HL-60 (cell line): ENCODE data around the gene ZNF792.
"Not testable (repeated sequence)": the region's sequence is repeated elsewhere in the genome, so short reads cannot be mapped to it uniquely, and the experiment has no call there.

Source experiments
- DNase-seq, 2 experiments: peaks; one replicate each; pipeline ENCODE4 v3.0.0-alpha.2; 2010 to 2020; ENCODE audit warnings: low read depth in 1 of 2, low spot score in 1 of 2
- H3K27ac ChIP-seq: fragments of 250-450 bp; sonication (Bioruptor Pico); replicated peaks from 2 replicates; pipeline ENCODE4 v1.5.1; 2020; ENCODE audit warnings: mild to moderate bottlenecking, moderate library complexity
- H3K27me3 ChIP-seq: fragments of 250-450 bp; sonication (Bioruptor Pico); 2 replicates; pipeline ENCODE4 v1.5.1; 2021; ENCODE audit warnings: mild to moderate bottlenecking, moderate library complexity; ENCODE audit not compliant: insufficient read depth, poor library complexity, severe bottlenecking
- H3K4me3 ChIP-seq: replicated peaks from 2 replicates; pipeline ENCODE4 v1.5.1; 2011; ENCODE audit warnings: mild to moderate bottlenecking, control low read depth, low read length; ENCODE audit not compliant: insufficient read depth
- GABPA ChIP-seq: IDR thresholded peaks from 2 replicates; pipeline ENCODE4 v1.6.1; 2012; ENCODE audit warnings: low read depth
- POLR2AphosphoS5 ChIP-seq: IDR thresholded peaks from 2 replicates; pipeline ENCODE4 v1.6.1; 2012; ENCODE audit warnings: low read depth
- SPI1 ChIP-seq: IDR thresholded peaks from 2 replicates; pipeline ENCODE4 v1.6.1; 2012; ENCODE audit warnings: low read depth, mild to moderate bottlenecking, borderline replicate concordance
- TF ChIP-seq, protein P1 (sequence below): IDR thresholded peaks from one replicate; pipeline ENCODE4 v1.5.1; 2011; ENCODE audit warnings: low read length, control low read depth, inconsistent platforms; ENCODE audit not compliant: insufficient read depth
- TF ChIP-seq, protein P2 (sequence below): IDR thresholded peaks from 2 replicates; pipeline ENCODE4 v1.6.1; 2012; ENCODE audit warnings: low read depth; ENCODE audit not compliant: insufficient replicate concordance

The ZNF792 gene

DNA sequence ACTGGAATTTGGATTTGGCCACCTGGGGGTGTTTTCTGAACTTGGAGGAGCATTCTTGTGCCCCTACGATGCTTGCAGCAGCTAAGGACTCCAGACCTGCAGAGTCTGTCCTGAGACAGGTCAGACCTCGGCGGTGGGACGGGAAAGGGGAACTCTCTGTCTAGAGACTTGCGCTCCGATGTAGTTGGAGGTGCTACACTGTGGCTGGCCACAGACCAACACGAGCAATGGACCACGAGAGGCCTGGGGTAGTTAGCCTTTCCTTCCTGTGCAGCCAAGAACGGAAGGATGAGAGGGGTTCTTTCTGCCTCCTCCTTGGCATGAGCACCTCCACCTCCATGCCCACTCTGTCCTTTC, 30.2 kb upstream of the ZNF792 start:
- no peak for DNase-seq
- H3K27ac ChIP-seq, result no peak overlapping the region
- no peak for TF ChIP-seq SPI1
- TF ChIP-seq, protein P1, sequence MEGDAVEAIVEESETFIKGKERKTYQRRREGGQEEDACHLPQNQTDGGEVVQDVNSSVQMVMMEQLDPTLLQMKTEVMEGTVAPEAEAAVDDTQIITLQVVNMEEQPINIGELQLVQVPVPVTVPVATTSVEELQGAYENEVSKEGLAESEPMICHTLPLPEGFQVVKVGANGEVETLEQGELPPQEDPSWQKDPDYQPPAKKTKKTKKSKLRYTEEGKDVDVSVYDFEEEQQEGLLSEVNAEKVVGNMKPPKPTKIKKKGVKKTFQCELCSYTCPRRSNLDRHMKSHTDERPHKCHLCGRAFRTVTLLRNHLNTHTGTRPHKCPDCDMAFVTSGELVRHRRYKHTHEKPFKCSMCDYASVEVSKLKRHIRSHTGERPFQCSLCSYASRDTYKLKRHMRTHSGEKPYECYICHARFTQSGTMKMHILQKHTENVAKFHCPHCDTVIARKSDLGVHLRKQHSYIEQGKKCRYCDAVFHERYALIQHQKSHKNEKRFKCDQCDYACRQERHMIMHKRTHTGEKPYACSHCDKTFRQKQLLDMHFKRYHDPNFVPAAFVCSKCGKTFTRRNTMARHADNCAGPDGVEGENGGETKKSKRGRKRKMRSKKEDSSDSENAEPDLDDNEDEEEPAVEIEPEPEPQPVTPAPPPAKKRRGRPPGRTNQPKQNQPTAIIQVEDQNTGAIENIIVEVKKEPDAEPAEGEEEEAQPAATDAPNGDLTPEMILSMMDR, result no peak
- no peak for TF ChIP-seq POLR2AphosphoS5
- no peak overlapping the region for H3K4me3 ChIP-seq
- H3K27me3 ChIP-seq, result no peaks in the 10 kb centered on the region

DNA sequence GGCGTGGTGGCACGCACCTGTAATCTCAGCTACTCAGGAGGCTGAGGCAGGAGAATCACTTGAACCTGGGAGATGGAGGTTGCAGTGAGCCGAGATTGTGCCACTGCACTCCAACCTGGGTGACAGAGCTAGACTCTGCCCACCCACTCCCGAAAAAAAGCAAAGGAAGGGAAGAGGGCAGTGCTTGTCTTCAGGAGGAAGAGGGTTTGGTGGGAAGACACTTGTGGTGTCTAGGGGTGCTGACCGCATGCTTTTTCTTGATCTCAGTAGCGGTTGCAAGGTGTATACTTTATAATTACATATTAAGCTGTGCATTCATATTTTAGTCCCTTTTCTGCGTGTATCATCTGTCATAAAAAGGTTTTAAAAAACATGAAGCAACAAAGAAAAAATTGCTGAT, 28.6 kb upstream of the ZNF792 start:
- H3K27ac ChIP-seq, H3K27me3 ChIP-seq, H3K4me3 ChIP-seq, DNase-seq: not testable (repeated sequence)

DNA sequence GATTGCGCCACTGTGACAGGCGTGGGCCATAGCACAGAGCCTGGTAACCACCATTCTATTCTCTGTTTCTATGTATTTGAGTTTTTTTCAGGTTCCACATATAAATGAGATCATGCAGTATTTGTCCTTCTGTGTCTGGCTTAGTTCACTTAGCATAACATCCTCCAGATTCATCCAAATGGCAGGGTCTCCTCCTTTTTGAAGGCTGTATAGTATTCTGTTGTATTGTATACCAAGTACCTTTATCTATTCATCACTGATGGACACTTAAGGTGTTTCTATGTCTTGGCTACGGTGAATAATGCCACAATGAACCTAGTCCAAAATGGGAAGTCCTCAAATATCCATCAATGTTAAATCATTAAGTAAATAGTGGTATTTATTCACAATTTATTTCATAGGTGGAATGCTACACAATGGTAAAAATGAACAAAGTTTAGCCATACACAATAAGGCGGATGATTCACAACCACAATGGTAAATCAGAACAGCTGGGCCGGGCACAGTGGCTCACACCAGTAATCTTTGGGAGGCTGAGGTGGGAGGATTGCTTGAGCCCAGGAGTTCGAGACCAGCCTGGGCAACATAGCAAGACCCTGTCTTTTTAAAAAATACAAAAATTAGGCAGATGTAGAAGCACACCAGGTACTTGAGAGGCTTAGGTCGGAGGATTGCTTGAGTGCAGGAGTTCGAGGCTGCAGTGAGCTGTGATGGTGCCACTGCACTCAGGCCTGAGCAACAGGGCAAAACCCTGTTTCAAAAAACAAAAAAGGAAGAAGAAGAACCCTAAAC, 27.7 kb upstream of the ZNF792 start:
- no peaks in the 10 kb centered on the region for H3K27me3 ChIP-seq
- H3K27ac ChIP-seq, result no peak overlapping the region
- H3K4me3 ChIP-seq, result no peak overlapping the region
- DNase-seq, result no peak
- no peak for TF ChIP-seq POLR2AphosphoS5
- TF ChIP-seq, protein P2, sequence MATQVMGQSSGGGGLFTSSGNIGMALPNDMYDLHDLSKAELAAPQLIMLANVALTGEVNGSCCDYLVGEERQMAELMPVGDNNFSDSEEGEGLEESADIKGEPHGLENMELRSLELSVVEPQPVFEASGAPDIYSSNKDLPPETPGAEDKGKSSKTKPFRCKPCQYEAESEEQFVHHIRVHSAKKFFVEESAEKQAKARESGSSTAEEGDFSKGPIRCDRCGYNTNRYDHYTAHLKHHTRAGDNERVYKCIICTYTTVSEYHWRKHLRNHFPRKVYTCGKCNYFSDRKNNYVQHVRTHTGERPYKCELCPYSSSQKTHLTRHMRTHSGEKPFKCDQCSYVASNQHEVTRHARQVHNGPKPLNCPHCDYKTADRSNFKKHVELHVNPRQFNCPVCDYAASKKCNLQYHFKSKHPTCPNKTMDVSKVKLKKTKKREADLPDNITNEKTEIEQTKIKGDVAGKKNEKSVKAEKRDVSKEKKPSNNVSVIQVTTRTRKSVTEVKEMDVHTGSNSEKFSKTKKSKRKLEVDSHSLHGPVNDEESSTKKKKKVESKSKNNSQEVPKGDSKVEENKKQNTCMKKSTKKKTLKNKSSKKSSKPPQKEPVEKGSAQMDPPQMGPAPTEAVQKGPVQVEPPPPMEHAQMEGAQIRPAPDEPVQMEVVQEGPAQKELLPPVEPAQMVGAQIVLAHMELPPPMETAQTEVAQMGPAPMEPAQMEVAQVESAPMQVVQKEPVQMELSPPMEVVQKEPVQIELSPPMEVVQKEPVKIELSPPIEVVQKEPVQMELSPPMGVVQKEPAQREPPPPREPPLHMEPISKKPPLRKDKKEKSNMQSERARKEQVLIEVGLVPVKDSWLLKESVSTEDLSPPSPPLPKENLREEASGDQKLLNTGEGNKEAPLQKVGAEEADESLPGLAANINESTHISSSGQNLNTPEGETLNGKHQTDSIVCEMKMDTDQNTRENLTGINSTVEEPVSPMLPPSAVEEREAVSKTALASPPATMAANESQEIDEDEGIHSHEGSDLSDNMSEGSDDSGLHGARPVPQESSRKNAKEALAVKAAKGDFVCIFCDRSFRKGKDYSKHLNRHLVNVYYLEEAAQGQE, result no peak
- TF ChIP-seq SPI1, result no peak
- no peak for TF ChIP-seq GABPA
- TF ChIP-seq, protein P1, result no peak

DNA sequence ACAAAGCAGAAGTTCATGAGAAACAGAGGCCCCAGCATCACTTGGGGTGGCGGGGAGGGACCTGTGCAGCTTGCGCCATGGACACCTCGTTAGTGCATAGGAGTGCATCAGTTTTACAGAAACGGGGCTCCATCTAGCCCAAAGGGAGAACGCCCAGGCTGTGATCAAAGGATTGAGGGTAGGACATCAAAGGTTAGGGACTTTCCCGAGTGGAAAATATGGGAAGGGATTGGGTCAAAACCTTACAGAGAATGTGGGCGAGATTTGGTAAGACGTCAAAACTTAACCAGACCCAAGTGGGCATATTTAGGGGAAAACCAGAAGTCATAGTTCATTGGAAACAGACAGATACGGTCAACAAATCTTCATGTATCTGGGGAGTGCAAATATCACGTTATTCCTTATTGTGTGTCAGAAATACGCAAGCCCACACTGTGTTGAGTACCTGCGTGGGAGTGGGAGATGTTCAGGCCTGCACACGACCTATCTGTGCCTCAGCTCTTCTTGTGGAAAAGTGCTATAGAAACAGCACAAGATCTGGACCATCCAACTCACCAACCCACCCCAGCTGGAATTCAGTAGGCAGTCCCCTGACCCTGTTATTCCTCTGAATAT, 26.7 kb upstream of the ZNF792 start:
- H3K27me3 ChIP-seq, result no peaks in the 10 kb centered on the region
- TF ChIP-seq SPI1 (no peak), POLR2AphosphoS5 (no peak)
- no peak overlapping the region for H3K4me3 ChIP-seq
- H3K27ac ChIP-seq, result no peak overlapping the region
- no peak for DNase-seq

DNA sequence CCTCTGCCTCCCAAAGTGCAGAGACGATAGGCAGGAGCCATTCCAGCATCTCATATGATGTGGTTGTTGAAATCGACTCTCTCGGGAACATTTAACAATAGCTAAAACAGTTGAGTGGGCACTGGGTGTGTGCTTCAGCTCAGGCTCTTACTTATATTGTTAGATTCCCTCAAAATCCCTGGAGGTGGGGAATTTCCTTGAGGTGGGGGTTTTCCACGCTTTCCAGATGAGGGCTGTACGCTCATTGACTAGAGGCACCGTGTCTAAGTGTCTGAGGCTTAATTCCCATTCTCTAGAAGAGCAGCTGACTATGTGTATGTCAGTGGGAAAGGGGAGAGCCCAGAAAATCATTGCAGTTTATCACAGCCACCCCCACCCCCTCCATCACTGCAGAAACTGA, 25.3 kb upstream of the ZNF792 start:
- no peak for DNase-seq
- TF ChIP-seq SPI1 (no peak), POLR2AphosphoS5 (no peak), GABPA (no peak)
- TF ChIP-seq, protein P2, result no peak
- TF ChIP-seq, protein P1, result no peak
- H3K27ac ChIP-seq, result no peak overlapping the region

More for the DNA sequence above, 25.3 kb upstream of the ZNF792 start:
- Histone ChIP-seq H3K4me3 (no peak overlapping the region), H3K27me3 (no peaks in the 10 kb centered on the region)
